HCT116 (cell line): ENCODE data around the gene ST6GALNAC2. TPM values are rescaled to one million over a fixed set of nuclear protein-coding genes. Genes with fewer than 3 reads are reported as not detected.

Experiments used
- ATAC-seq: fragments of 200-7000 bp; cut with Tn5 transposase; 2 replicates; pipeline ENCODE4 v1.9.1; 2020; ENCODE audit warnings: mild to moderate bottlenecking, moderate library complexity
- BruUV-seq: library from RNA; stranded (reverse); fragments of 400-500 nt; replicated peaks from 2 replicates; lab custom pipeline; 2021; lab: Mats Ljungman, UMichigan
- CTCF ChIA-PET: fragments of 300-600 bp; sonication (Branson Sonifier 250); formaldehyde crosslinking; loops from one replicate; lab custom pipeline; 2021; ENCODE audit warnings: antibody characterized with exemption; lab: Charles Lee
- POLR2A ChIA-PET: fragments of 300-600, 350-600 bp; sonication (Branson Sonifier 250); formaldehyde crosslinking; loops from one replicate; lab custom pipeline; 2021; ENCODE audit warnings: antibody characterized with exemption; lab: Charles Lee
- RAD21 ChIA-PET, 2 experiments: fragments of 300-600 bp; sonication (Branson Sonifier 250); formaldehyde crosslinking; loops; one replicate each; lab custom pipeline; 2023; ENCODE audit warnings: low total read pairs in 2 of 2; ENCODE audit not compliant: uncharacterized antibody in 2 of 2, unreplicated experiment in 2 of 2, low non-redundant PET in 1 of 2; lab: Charles Lee
- DNase-seq: peaks from one replicate; pipeline ENCODE4 v3.0.0-alpha.2; 2010; ENCODE audit warnings: low read depth, low spot score
- H2AFZ ChIP-seq: fragments of 200-600 bp; shearing (Covaris generic), sonication (generic); 2 replicates; pipeline ENCODE4 v1.6.1; 2017; ENCODE audit warnings: low read depth, mixed run types, mixed read lengths, antibody characterized with exemption, low read length; ENCODE audit not compliant: poor library complexity, severe bottlenecking
- H3K27ac ChIP-seq: 2 replicates; pipeline ENCODE4 v1.5.1; 2012; ENCODE audit warnings: low read depth, low read length
- H3K27me3 ChIP-seq: fragments of 200-600 bp; sonication (generic); 2 replicates; pipeline ENCODE4 v1.6.1; 2016; ENCODE audit warnings: mixed run types, low read length, mixed read lengths; ENCODE audit not compliant: insufficient read depth
- H3K36me3 ChIP-seq, 2 experiments: fragments of 200-500 bp in 1 of 2; fragments of 200-600 bp in 1 of 2; sonication (Bioruptor generic) in 1 of 2; sonication (generic) in 1 of 2; 2 replicates each; pipeline versions ENCODE4 v1.5.1 to v1.6.1; 2014 to 2016; ENCODE audit warnings: low read length in 2 of 2, inconsistent platforms in 1 of 2, mixed read lengths in 1 of 2, mixed run types in 1 of 2; ENCODE audit not compliant: insufficient read depth in 2 of 2, control insufficient read depth in 1 of 2
- H3K4me1 ChIP-seq, 2 experiments: fragments of 200-600 bp in 1 of 2; sonication (generic) in 1 of 2; 2 replicates each; pipeline versions ENCODE4 v1.5.1 to v1.6.1; 2012 to 2017; ENCODE audit warnings: low read length in 2 of 2, inconsistent platforms in 1 of 2, mild to moderate bottlenecking in 1 of 2, mixed read lengths in 1 of 2, mixed run types in 1 of 2, moderate library complexity in 1 of 2; ENCODE audit not compliant: insufficient read depth in 2 of 2, control insufficient read depth in 1 of 2
- H3K4me2 ChIP-seq: fragments of 200-600 bp; sonication (generic); 2 replicates; pipeline ENCODE4 v1.6.1; 2017; ENCODE audit warnings: mixed run types, low read length, mixed read lengths
- H3K4me3 ChIP-seq, 2 experiments: fragments of 200-600 bp in 1 of 2; sonication (generic) in 1 of 2; replicated peaks in 1 of 2; 2 replicates each; pipeline ENCODE4 v1.5.1; 2011 to 2016; ENCODE audit warnings: low read length in 2 of 2, control low read depth in 1 of 2, low read depth in 1 of 2, mild to moderate bottlenecking in 1 of 2, mixed read lengths in 1 of 2, mixed run types in 1 of 2
- H3K79me2 ChIP-seq: fragments of 200-600 bp; sonication (generic); 2 replicates; pipeline ENCODE4 v1.6.1; 2017; ENCODE audit warnings: mild to moderate bottlenecking, mixed run types, low read length, moderate library complexity, mixed read lengths; ENCODE audit not compliant: insufficient read depth
- H3K9ac ChIP-seq: fragments of 200-600 bp; sonication (generic); 2 replicates; pipeline ENCODE4 v1.6.1; 2016; ENCODE audit warnings: low read length, mixed read lengths
- H3K9me2 ChIP-seq: fragments of 200-600 bp; sonication (generic), shearing (Covaris generic); 2 replicates; pipeline ENCODE4 v1.6.1; 2017; ENCODE audit warnings: mixed run types, mild to moderate bottlenecking, moderate library complexity; ENCODE audit not compliant: insufficient read depth
- H3K9me3 ChIP-seq, 2 experiments: fragments of 200-500 bp in 1 of 2; fragments of 200-600 bp in 1 of 2; sonication (Bioruptor generic) in 1 of 2; sonication (generic) in 1 of 2; 2 replicates each; pipeline ENCODE4 v1.6.1; 2014 to 2017; ENCODE audit warnings: low read length in 2 of 2, mixed read lengths in 2 of 2, inconsistent platforms in 1 of 2, low read depth in 1 of 2, mild to moderate bottlenecking in 1 of 2, mixed run types in 1 of 2, moderate library complexity in 1 of 2; ENCODE audit not compliant: control insufficient read depth in 1 of 2, insufficient read depth in 1 of 2
- H4K20me1 ChIP-seq: fragments of 200-600 bp; sonication (generic), shearing (Covaris generic); 2 replicates; pipeline ENCODE4 v1.6.1; 2017; ENCODE audit warnings: mixed run types, mild to moderate bottlenecking, moderate library complexity; ENCODE audit not compliant: insufficient read depth
- CTCF ChIP-seq, 3 experiments: fragments of 200-600 bp in 1 of 3; sonication (generic) in 1 of 3; IDR thresholded peaks in 2 of 3; conservative IDR thresholded peaks in 1 of 3; 2 replicates each; pipeline ENCODE4 v1.5.1; 2012 to 2017; ENCODE audit warnings: low read depth in 2 of 3, low read length in 2 of 3, antibody characterized with exemption in 1 of 3, borderline replicate concordance in 1 of 3, control low read depth in 1 of 3, mild to moderate bottlenecking in 1 of 3, mixed read lengths in 1 of 3, mixed run types in 1 of 3, moderate library complexity in 1 of 3; ENCODE audit not compliant: insufficient read depth in 1 of 3
- FOSL1 ChIP-seq: IDR thresholded peaks from 2 replicates; pipeline ENCODE4 v1.6.1; 2012; ENCODE audit warnings: low read depth
- TCF7L2 ChIP-seq: IDR thresholded peaks from 2 replicates; pipeline ENCODE4 v1.7.0; 2011; ENCODE audit warnings: borderline replicate concordance, inconsistent platforms; ENCODE audit not compliant: insufficient read depth, insufficient read length; ENCODE audit errors: extremely low read depth
- intact Hi-C: fragments of 100-400 bp; cut with micrococcal nuclease; formaldehyde crosslinking; loops from 2 replicates; pipeline ENCODE4 v1.10.0; 2022
- total RNA-seq: library from RNA; stranded (reverse); gene quantifications from one replicate; pipeline ENCODE4 v1.2.1, GENCODE V29; 2021; ENCODE audit not compliant: unreplicated experiment

The ST6GALNAC2 gene
- total RNA-seq, 1 experiment from 2014 or later = 14.7 TPM

DNA sequence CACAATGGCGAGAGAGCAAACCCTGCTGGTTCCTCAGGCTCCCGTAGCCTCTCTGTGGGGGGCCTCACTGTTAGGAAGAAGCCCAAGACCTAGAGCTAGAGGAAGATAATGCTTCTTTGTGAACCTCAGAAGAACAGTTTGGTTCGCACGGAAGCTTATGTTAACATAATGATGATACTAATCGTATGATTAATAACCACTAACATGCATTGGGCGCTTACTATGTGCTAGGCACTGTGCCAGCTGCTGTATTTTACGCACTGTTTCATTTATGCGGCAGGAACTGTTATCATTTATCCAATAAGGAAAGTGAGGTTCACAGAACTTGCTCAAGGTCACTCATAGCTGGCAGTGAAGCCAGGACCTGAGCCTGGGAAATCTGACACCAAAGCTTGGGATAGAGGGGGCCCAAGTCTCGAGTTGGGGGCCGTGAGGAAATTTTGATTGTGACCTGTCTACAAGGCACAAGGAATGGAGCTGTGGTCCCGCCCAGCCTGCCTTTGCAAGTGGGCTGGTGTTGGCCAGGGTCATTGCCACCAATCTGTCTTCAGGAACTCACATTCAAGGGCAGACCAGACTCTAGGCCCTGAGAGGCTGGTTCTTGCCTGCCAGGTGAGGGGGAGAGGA, 39.0 kb downstream of the ST6GALNAC2 start:
- POLR2A ChIA-PET = interaction anchor here (0.7 to 0.8 kb wide), 2 partner anchors 22 to 23 kb away, joined by 3 to 5 read pairs; no protein-coding TSS in a partner anchor
- Histone ChIP-seq H3K4me2 (peak overlapping the region; percentile 17; the same call in 1 of the 2 replicates), H3K4me1 (peaks cover 0 to 13% of the 10 kb centered on the region in 2 experiments; a peak in 2 of 4 replicates), H3K4me3 (no peak overlapping the region), H3K9ac (no peak overlapping the region), H4K20me1 (no peaks in the 10 kb centered on the region), H3K27ac (no peak overlapping the region), H3K36me3 (no peaks in the 10 kb centered on the region), H2AFZ (no peak overlapping the region), H3K27me3 (no peaks in the 10 kb centered on the region), H3K9me2 (no peaks in the 10 kb centered on the region), H3K9me3 (no peaks in the 10 kb centered on the region), H3K79me2 (no peaks in the 10 kb centered on the region)
- RAD21 ChIA-PET = interaction anchor here in 1 of 2 experiments (1.0 kb wide), 1 partner anchor 23 kb away, joined by 3 read pairs; no protein-coding TSS in a partner anchor
- intact Hi-C loops = loop anchor here (1.0 to 2.0 kb wide), 2 partner anchors 23 to 82 kb away; no protein-coding TSS in a partner anchor
- no TSS peak for BruUV-seq
- CTCF ChIA-PET = interaction anchor here (0.6 to 2.7 kb wide), 6 partner anchors 8 to 138 kb away, joined by 3 to 22 read pairs (median 6); no protein-coding TSS in a partner anchor
- TF ChIP-seq CTCF (IDR thresholded peaks at IDR 0.05 in 2 of 3, conservative IDR thresholded peaks at IDR 0.05 in 1 of 3; ENCODE audit: borderline replicate concordance in 1 of 3, insufficient read depth in 1 of 3, low read depth in 2 of 3, low read length in 2 of 3) (no peak), TCF7L2 (peak; percentile 44), FOSL1 (no peak)
- no peak for DNase-seq
- ATAC-seq = peak; percentile 5; the same call in 1 of the 2 replicates
